Right forelimb (tissue), 1 donor: ENCODE measurements around the gene PDGFB.

Experiments
- DNase-seq: peaks from one replicate; pipeline ENCODE4 v3.0.0-alpha.2; 2018

Gene PDGFB

DNA sequence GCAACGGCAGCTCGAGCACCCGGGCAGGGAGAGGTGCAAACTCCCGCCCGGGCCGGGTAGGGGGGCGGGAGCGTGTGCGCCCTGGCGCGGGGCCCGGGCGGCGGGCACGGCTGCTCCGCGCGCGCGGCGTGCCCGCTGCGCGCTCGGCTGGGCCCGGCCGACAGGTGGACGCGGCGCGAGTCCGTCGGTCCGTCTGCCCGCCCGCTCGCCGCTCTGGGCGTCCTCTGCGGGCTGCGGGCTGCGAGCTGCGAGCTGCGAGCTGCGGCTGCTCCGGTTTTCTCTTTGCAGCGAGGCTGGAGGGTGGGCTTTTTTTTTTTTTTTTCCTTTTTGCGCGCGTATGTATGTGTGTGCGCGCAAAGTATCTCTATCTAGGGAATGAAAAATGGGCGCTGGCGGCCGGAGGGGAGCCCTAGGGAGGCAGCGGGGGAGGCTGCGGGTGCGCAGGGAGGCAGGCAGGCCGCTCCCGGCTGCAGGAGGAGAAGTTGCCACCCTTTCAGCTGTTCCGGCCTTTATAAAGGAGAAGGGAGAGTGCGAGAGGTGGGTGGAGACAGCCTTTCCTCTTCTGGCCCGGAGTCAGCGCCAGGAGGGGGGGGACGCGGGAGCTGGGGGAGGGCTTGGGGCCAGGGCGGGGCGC lies at the start of gene PDGFB:
Gene PDGFB, minus strand, starts transcription at position 487 of the 634 bp plus-strand sequence. CDS start 1,019 bp downstream, outside the sequence.
- DNase-seq: no peak

DNA sequence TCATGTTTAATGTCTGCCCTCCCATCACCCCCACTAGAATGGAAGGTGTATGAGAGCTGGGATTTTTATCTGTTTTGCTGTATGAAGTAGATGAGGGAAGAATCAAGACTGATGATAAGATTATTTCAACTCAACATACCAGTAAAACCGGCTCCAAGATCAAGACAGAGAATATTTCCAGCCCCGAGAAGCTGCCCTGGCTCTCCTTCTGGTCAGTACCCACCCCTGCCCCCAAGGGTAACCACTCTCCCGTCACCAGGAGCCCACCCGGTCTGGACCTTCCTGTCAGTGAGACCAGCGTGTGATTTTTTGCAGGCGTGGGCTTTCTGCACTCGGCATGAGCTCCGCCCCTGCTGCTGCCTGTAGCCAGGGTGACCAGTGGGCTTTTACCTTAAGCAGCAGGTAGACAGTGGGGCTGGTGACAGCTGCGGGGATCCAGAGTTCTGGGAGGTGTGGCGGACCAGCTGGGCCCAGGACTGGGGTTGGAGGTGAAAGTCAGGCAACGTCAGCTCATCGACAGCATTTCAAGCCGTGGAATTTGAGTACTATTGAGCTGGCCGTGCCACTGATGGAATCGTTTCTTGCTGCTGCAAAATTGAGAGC lies 49.1 kb upstream of the PDGFB start:
- DNase-seq: no peak

DNA sequence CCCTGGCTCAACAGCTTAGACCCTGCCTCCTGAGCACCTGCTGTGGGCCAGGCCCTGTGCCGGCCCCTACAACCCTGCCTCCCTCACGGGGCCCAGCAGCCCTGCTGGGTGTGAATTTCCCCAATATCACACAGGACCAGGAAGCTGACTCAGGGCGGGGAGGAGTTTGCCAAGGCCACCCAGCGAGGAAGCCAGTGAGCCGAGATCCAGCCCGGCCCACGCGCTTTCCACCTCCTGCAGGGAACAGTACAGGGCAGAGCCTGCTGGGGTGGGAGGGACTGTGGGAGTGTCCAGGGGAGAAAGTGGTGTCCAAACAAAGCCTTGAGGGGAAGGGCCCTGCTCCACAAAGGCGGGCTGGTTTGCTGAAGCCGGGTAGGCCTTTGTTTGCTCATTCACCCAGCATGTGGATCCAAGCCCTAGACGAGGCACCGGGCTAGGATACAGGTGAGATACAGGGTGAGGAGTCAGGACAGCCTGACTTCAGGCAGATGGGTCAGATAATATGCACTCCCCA lies 47.8 kb upstream of the PDGFB start:
- DNase-seq: peak; percentile 79

DNA sequence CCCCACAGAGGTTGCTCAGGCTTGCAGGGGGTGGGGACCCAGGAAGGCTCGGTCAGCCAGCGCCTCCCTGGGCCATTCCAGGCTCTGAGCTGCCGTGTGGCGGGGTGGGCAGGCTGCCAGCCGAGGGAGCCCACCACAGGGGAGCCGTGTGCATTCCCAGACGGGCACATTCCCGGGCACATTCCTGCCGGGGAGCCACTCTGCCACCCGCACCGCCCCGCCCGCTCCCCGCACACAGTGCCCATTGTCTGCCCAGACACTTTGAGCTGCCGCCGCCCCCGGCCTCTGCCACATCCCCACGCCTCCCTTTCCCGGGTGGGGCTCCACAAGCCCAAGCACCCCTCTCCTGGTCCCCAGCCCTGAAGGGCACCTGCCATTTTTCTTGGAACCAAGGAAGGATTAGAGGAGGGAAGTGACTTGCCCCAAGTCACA lies 47.3 kb upstream of the PDGFB start:
- DNase-seq: no peak

DNA sequence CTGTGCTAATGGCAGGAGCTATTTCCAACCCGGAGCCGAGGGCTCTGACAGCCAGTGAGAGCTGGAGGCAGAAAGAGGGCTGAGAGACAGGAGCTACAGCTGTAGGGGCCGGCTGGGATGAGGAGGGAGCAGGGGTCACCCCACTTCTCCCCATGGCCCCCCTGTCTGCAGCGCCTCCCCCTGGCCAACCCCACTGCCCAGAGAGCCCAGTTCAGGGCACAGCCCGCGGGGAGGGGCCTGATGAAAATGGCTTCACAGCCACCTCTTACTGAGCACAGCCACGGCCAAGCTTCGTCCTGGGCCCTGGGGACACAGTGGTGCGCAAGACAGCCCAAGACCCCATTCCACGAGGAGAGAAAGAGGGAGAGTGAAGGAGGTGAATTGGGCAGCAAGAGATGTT lies 46.7 kb upstream of the PDGFB start:
- no peak for DNase-seq

DNA sequence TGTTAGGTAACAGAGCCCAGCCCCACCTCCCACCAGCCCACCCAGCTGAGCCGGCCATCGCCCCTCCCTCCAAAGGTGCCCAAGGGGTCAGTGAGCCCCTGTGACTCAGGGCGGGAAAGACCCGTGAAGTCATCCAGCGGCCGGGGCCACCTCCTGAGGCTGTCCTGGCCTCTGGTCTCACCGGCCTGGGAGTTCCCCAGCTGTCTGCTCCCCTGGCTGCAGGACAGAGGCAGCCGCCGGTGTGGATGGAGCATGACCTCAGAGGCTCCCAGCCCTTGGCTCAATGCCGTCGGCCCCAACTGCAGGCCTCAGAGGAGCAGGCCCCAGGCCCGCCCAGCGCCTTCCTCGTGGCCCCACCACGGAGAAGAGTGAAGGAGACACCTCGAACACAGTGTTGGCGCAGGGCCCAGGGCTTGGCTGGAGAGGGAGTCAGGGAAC lies 46.0 kb upstream of the PDGFB start:
- no peak for DNase-seq

DNA sequence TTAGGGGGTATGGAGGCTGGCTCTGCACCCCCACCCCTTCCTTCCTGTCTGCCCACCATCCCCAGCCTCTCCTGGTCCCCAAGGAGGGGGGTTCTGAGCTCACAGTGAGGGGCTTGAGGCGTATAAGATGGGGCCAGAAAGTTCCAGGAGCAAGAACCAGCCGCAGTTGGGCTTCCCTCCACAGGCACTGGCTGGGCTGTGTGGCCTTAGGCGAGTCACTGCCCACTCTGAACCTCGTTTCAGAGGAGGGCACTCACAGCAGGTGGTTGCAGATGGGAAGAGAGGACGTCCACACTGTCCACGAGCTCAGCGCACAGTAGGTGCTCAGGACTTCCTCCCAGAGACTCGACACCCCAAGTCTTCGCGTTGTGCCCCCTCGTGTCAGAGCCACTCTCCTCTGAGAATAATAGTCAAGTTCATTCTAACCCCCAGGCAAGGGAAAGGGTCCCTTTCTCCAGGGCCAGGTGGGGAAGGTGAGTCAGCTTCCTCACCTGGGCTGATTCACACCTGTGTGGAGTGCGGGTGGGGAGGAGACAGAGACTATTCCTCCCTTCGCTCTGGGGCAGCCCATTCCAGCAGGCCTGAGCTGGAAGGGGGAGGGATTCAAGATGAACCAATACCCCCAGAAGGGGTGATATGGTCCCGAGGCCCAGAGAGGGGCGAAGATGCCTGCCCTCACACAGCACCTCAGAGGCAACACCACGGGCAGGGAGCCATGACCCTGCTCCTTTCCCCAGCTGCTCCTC lies 45.4 kb upstream of the PDGFB start:
- no peak for DNase-seq

DNA sequence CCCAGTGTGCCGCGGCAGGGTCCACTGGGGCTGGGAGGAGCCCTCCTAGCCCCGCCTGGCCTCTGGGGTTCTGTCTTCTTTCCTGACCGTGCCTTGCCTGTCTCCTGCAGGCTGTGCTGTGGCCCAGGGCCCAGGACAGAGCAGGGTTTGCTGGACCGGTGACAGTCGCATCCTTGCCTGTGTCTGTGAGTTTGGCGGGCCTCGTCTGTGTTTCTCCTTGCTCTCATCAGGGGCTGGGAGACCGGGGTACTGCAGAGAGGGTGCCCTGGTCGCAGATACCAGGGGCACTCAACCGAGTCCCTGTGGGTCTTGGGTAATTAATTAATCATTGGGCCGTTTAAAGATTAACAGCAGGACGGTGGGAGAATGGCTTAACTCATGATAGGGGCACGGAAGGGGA lies 44.8 kb upstream of the PDGFB start:
- DNase-seq: no peak

DNA sequence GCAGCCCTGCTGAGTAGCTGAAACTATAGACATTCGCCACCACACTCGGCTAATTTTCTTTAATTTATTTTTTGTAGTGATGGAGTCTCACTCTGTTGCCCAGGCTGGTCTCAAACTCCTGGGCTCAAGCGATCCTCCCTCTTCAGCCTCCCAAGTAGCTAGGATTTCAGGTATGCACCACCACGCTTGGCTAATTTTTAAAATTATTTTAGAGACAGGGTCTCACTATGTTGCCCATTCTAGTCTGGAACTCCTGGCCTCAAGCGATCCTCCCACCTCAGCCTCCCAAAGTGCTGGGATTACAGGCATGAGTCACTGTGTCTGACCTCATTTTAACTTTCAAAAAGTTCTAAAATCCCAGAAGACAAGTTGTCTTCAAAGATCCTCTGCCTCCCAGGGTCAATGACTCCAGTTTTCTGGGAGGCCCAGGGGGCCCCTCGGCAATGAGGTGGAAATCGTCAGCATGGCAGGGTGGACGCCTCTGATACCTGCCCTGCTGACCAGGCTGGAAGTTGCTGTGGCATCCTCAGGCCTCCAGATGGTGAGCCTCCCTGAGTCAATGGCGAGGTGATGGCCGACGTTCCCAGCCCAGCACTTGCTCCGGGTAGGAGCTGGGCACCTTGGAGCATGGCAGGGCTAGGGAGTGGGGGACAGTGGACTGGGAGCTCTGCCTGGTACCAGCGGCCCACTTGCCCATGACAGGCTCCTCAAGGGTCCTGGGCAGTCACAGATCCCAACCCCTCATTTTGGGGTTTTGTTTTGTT lies 43.5 kb upstream of the PDGFB start:
- DNase-seq: no peak

DNA sequence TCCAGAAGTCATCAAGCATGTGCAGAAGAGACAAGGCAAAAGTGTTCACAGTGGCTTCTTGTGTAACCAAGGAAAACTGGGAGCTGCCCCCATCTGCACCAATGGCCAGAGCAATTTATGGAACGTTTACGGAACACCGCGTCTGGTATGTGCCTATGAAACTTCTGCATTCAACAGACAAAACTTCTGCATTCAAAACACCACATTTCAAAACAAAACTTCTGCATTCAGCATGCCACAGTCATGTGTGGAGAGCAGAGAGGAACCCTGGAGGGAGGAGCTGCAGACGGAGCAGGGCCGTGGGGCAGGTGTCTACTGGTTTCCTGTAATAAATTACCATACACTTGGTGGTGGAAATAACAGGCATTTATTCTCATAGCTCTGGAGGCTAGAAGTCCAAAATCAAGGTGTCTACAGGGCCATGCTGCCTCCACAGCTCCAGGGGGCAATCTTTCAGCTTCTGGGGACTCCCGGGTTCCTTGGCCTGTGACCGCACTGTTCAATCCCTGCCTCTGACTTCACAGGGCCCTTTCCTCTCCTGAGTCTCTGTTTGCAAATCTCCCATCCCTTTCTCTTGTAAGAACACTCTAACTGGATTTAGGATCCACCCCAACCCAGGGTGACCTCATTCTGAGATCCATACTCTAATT lies 42.4 kb upstream of the PDGFB start:
- no peak for DNase-seq

DNA sequence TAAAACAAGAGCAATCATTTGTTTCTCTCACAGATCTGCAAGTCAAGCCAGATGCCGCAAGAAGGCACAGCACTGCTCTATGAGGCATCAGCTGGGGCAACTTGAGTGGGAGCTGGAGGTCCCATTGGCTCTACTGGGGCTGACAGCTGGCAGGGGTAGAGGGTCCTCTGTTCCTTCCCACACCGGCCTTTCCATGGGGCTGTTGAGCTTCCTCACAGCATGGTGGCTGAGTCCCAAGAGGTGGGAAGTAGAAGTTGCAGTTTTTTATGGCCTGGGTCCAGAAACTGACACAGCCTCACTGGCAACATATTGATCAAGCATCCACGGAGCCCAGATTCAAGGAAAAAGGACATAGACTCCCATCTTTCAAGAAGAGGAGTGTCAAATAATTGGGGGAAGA lies 40.2 kb upstream of the PDGFB start:
- no peak for DNase-seq

DNA sequence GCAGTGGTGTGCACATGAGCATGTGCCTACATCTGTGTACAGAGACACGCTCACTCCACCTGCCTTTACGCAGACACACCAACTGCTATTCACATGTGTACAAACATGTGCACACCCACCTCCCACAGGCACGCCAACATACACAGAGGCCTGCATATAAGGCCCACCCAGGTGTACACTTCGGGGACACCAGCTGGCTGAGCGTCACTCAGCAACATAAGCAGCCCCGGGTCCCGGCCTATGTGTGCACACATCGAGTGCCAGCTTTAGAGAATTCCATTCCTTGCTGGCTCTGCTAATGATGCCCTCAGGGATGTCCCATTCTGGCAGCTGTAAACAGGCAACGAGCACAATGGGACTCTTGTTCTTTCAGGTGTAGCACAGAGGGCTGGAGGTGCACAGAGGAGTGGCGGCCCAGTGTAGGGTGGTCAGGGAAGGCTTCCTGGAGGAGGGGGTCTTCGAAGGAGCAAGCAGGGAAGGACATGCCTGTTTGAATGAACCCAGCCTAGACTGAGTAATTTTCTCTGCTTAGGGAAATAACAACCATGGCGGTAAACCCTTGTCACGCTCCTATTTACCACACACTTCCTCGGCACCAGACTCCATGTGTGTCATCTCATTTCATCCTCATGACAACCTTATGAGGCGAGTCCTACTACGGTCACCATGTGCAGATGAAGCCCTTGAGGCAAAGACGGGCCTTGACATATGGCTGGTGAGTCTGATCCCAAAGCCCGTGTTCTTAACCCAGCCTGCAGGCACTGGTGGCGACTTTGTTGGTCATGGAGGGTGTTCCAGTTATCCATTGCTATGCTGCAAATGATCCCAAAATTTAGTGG lies 39.6 kb upstream of the PDGFB start:
- DNase-seq: no peak

DNA sequence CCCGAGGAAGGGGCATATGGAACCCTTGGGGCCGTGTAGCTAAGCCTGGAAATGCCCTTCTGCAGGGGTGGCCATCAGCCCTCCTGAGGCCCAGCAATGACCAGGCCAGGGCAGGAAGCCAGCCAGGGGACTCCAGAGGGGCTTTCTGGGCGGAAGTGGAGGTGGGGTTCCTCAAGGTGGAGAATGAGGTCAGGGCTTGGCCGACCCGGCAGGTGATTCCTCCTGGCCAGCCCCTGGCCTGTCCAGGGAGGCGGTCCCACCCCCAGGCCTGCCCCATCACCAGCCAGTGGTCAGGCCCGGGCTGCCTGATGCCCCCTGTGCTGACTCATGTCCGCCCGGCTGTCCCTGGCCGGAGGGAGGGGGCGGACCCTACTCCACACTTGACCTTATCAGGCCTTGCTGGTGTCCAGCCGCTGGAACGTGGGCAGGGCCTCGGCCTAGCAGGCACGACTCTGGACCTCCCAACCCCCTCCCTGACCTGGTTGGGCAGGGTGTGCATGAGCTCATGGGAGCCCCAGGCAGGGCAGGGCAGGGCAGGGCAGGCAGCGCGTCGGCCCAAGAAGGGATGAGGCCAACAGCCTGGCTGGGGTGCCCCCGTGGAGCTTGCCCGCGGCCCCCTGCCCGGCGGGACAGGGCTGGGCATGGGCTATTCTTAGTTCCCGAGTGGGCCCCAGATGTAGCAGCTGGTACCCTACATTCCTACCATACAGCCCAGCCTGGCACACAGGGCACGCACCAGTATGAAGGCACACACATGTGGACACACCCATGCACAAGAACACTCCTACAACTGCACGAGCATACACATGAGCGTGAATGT lies 38.8 kb upstream of the PDGFB start:
- DNase-seq: no peak

DNA sequence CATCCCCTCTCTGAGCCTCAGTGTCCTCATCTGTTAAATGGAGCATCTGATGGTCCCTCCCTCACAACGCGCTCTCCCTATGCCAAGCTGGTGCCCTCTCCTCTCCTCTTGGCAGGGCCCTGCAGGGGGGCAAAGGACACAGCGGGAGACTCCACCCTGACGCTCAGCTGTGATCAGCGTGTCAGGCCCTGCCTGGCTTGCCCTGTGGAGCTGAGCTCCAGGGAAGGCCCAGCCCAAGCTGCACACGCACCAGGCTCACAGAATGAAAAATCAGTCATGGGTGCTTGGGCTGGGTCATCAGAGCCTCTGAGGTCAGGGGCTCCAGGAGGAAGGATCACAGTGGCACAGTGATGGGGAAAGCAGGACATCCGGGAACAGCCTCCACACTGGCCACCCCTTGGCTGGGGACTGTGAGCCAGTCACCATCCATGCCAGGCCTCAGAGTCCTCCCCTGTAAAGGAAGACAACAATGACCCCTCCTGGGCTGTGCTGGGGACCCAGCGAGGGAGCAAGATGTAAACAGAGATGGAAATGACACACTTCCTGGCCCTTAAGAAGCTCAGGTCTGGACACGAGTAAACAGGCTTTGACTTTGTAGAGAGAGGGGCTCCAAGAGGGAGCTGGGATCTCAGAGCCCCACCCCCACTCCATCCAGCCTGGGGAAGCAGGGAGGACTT lies 38.0 kb upstream of the PDGFB start:
- DNase-seq: no peak

DNA sequence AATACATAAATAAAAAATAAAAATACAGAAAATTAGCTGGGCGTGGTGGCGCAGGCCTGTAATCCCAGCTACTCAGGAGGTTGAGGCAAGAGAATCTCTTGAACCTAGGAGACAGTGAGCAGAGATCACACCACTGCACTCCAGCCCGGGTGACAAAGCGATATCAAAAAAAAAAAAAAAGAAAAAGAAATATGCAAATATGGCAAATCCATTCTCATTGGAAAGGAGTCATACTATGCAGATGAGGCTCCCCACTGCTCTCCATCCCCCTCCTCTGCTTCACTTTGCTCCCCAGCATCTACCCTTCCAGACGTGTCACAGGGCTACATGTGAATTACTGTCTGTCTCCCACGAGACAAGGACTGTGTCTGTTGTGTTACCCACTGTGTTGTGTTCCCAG lies 36.3 kb upstream of the PDGFB start:
- DNase-seq: no peak

DNA sequence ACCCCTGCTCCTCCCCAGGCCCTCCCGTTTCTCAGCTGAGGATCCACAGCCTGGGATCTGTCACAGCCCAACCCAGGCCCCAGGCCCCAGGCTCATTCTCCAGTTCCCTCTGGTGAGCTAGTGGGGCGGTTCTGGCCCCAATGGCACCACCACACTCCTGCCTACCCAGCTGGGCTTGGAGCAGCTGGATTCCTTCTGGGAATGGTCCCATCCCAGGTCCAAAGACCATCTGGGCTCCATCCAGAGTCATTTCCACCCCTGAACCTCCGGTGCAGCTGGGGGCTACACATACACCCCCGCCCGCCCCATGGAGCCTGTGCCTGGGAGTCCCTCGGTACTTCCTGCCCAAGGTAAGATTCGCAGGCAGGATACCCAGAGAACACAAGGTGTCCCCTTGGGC lies 35.5 kb upstream of the PDGFB start:
- DNase-seq: no peak

DNA sequence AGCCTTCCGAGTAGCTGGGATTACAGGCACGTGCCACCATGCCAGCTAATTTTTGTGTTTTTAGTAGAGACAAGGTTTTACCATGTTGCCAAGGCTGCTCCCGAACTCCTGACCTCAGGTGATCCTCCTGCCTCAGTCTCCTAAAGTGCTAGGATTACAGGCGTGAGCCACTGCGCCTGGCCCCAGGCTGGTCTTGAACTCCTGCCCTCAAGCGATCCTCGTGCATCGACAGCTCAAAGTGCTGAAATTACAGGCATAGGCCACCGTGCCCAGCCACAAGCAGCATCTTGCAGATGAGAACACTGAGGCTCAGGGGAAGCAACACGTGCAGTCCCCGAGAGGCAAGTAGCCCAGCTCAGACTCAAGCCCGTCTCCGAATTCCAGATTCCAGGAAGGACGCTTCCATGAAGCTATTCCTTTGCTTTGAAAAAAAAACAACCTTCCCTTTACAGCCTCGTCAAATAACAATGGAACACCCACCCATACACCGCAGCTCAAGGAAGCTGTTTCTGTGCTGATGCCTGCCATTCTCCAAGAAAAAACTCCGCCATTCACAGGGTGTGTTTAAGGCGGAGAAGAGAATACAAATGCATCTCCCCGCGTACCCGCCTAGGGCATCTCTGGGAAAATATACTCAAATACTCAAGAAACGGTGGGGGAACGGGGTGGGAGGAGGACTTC lies 34.5 kb upstream of the PDGFB start:
- no peak for DNase-seq

DNA sequence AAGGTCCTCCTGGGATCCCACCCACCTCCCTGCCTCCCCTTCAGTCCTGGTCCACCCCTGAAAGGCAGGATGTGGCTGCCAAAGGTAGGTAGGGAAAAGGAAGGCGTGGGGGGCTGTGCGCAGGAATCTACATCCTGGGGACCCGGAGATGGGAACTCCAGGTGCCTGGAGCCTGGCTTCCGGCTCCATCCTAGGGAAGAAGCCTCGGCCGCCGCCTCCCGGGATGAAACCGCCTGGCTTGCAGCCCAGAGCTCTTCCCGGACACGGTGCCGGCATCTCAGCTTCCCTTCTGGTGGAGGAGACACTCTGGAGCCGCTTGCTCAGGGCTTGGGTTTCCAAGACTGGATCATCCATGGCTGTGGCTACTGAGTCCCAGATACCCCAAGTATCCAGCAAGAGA lies 33.3 kb upstream of the PDGFB start:
- no peak for DNase-seq

DNA sequence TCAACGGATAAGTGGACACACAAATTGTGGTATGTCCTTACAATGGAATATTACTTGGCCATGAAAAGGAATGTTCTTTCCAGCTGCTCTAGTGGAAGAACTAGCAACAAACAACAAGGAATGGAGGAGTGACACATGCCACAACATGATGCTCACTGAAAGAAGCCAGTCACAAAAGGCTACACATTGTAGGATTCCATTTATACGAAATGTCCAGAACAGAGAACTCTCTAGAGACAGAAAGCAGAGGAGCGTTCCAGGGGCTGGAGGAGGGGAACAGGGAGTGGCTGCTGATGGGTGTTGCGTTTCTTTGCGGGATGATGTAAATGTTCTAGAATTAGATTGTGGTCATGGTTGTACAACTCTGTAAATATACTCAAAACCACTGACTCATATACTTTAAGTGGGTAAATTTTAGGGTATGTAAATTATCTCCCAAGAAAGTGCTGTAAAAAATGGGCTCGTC lies 32.4 kb upstream of the PDGFB start:
- no peak for DNase-seq
